Cardiac septum (tissue), 1 donor: ENCODE data around the gene ARHGAP27. TPM values are rescaled to one million over a fixed set of nuclear protein-coding genes. Genes with fewer than 3 reads are reported as not detected.

Source experiments
- DNase-seq: peaks from one replicate; pipeline ENCODE4 v3.0.0-alpha.2; 2020; ENCODE audit warnings: low spot score
- intact Hi-C: fragments of 100-400 bp; cut with DNase I; formaldehyde crosslinking; loops from one replicate; pipeline ENCODE4 v1.14.0; 2022
- total RNA-seq: library from RNA; stranded (reverse); fragmentation: NEBNext Ultra II Directional; extraction: Animal tissue kit (Norgen Biotek cat#: 25700); gene quantifications from one replicate; pipeline ENCODE4 v1.2.1, GENCODE V29; 2021
- donor health status: DM: no; HTN: no; CAD: no.

Gene ARHGAP27
- total RNA-seq, 1 donor from 2014 or later, result 20.0 TPM

- intact Hi-C loops, result no loop called here
- no peak for DNase-seq
Measured at GRCh38 chr17:45411348-45412105, 21.1 kb downstream of the ARHGAP27 start.

GRCh38 chr17:45410144-45411091 is 22.3 kb downstream of the ARHGAP27 start:
- intact Hi-C loops, result no loop called here
- DNase-seq, result peak; percentile 89

GRCh38 chr17:45409659-45410076 is 23.0 kb downstream of the ARHGAP27 start:
- no peak for DNase-seq
- intact Hi-C loops, result no loop called here

- no peak for DNase-seq
- intact Hi-C loops, result no loop called here
Measured at GRCh38 chr17:45408611-45409421, 23.9 kb downstream of the ARHGAP27 start.

DNA sequence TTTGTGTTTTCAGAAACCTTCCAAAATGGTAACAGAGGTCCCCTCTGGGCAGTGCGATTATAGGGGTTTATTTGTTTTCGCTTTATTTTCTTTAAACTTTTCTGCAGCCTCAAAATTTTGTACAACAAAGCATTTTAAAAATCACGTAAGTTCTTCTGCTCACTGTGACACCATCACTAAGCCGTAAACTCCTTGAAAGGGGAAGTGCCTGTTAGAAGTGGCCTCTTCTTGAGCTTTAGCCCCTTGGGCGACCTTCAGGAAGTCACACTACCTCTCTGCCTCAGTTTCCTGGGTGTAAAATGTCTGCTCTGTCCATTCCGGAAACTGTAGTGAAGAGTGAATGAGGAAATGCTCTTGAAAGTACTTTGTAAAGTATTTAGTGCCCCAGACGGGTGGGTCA is 26.6 kb downstream of the ARHGAP27 start:
- intact Hi-C loops, result no loop called here
- DNase-seq, result no peak

DNA sequence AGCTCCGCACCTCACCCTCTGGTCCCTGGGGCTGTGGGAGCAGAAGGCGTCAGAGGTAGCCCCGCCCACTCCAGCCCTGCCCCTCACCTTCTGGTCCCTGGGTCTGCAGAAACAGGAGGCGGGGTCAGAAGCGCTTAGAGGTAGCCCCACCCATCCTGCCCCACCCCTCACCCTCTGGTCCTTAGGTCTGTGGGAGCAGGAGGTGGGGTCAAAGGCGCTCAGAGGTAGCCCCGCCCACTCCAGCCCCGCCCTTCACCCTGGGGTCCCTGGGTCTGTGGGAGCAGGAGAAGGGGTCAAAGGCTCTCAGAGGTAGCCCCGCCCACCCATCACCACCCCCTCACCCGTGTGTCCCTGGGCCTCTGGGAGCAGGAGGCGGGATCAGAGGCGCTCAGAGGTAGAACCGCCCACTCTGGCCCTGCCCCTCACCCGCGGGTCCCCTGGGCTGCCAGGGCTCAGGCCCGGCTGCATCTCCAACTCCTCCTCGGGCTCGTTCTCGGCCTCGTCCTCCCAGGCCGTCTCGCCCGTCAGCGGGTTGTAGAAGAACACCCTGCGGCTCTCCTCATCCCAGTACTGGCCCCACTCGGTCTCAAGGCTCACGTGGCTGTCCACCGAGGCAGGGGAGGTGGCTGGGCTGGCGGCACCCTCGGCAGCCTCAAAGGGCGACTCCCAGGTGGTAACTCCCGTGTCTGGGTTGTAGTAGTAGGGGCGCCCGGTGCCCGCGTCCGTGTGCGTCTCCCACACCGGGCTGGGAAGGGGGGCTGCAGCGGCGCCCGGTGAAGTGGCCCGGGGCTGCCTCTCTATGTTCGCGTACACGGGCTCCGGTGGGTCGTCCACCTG is 27.2 kb downstream of the ARHGAP27 start:
- DNase-seq, result no peak
- intact Hi-C loops, result no loop called here

GRCh38 chr17:45404870-45405249 is 27.8 kb downstream of the ARHGAP27 start:
- intact Hi-C loops, result no loop called here
- DNase-seq, result no peak

- no peak for DNase-seq
- intact Hi-C loops, result no loop called here
Measured at GRCh38 chr17:45403906-45404490, 28.7 kb downstream of the ARHGAP27 start.

- DNase-seq, result no peak
- intact Hi-C loops, result no loop called here
Measured at GRCh38 chr17:45402916-45403315, 29.8 kb downstream of the ARHGAP27 start.

DNA sequence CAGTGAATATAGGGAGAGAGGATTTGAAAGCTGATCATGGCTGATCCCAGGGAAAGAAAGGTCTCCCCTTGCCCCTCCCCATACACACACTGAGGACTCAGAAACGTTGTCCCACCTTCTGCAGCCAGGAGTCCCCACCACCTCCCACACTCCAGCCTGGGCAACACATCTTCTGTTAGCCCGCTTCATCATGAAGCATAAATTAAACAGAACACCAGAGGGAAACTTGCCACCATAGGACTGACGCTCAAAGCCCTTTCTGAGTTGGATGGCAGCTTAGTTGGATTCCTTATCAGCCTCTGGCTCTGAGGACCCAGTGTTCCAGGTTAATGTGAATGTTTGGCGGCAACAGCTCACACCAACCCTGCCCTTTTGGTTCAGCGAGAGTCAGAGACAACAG is 33.9 kb downstream of the ARHGAP27 start:
- DNase-seq, result no peak
- intact Hi-C loops, result loop anchor here (10.0 kb wide), 1 partner anchor 436 kb away; no protein-coding TSS in a partner anchor

DNA sequence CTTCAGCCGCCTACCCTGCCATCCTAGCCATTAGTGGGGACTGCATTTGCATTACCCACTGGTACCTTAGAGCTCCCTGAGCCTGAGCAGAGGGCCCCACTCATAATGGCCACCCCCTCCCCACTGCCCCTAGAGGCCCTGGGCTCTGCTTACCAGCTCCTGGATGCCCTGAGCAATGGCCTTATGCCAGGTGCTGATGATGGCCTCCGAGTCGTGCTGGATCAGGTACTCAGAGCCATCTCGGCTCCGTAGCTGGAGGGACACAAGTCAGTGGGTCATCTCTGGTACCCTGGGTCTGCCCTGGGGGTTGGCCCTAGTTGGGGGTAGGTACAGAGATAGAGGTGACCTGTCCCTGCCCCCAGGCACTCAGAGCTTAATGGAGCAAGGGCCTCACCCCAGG is 34.9 kb downstream of the ARHGAP27 start:
- intact Hi-C loops, result loop anchor here (10.0 kb wide), 1 partner anchor 437 kb away; no protein-coding TSS in a partner anchor
- no peak for DNase-seq

- no peak for DNase-seq
- intact Hi-C loops, result loop anchor here (10.0 kb wide), 1 partner anchor 438 kb away; no protein-coding TSS in a partner anchor
Measured at GRCh38 chr17:45396496-45397205, 36.0 kb downstream of the ARHGAP27 start.

- intact Hi-C loops, result loop anchor here (2.0 to 10.0 kb wide), 2 partner anchors 31 to 439 kb away; no protein-coding TSS in a partner anchor
- DNase-seq, result no peak
Measured at GRCh38 chr17:45395569-45396415, 36.9 kb downstream of the ARHGAP27 start.

DNA sequence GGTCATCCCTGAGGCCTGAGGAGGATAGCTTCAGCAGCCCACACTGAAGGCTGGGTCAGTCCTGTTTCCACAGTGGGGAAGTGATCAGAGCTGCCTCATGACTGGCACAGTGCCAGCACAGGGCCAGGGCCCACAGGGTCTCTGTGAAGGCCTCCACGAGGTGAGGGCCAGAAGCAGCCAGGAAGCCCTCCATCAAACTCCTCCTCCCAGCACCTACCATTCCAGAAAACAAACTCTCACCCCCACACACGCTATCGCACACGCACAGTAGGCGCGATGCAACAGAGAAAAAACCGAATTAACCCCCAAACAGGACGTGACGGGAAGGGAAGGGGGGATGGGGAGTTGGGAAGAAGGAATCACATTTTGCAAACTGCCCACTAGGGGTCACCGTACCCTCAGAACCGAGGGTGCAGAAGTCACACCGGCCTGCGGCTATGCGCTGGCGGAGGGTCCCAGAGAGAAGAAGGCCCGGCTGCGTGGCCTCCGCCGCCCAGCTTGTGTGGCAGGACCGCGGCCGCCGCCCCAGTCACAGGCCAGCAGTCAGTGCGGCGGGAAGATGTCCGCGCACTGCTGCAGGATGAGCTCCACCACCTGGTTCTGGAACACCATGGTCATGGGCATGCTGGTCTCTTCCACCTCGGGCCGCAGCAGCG is 37.6 kb downstream of the ARHGAP27 start:
- intact Hi-C loops, result loop anchor here (2.0 to 10.0 kb wide), 2 partner anchors 32 to 440 kb away; no protein-coding TSS in a partner anchor
- DNase-seq, result peak; percentile 85

DNA sequence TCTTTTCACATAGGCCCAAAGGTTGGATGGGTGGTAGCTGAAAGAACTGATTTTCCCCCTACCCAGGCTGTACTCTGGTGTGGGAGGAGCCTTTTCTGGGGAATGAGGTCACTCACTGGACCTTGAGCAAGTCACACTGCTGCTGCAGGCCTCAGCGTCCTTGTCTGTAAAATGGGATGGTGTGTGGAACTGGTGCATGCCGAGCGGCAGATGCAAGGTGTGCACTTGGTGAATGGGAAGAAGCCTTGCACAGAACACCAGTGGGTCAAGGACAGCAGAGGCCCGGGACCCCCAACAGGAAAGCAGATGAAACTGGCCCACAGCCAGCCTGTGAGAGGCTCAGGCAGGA is 38.1 kb downstream of the ARHGAP27 start:
- intact Hi-C loops, result loop anchor here (2.0 to 10.0 kb wide), 2 partner anchors 32 to 440 kb away; no protein-coding TSS in a partner anchor
- no peak for DNase-seq

GRCh38 chr17:45394091-45394490 is 38.6 kb downstream of the ARHGAP27 start:
- intact Hi-C loops, result loop anchor here (2.0 to 10.0 kb wide), 2 partner anchors 33 to 441 kb away; no protein-coding TSS in a partner anchor
- DNase-seq, result no peak
